IMR-90 (cell line): ENCODE measurements around the gene ZDHHC21. TPM values are rescaled to one million over a fixed set of nuclear protein-coding genes. Genes with fewer than 3 reads are reported as not detected.

Experiments used
- ATAC-seq: fragments of 200-7000 bp; cut with Tn5 transposase; 2 replicates; pipeline ENCODE4 v1.9.1; 2020; ENCODE audit warnings: low read depth, mild to moderate bottlenecking, moderate library complexity
- BruUV-seq: library from RNA; stranded (reverse); fragments of 400-500 nt; replicated peaks from 2 replicates; lab custom pipeline; 2021; lab: Mats Ljungman, UMichigan
- CTCF ChIA-PET: fragments of 300-600 bp; formaldehyde crosslinking; extraction: SDS; loops from one replicate; lab custom pipeline; 2021; ENCODE audit warnings: antibody characterized with exemption; lab: Yijun Ruan, JAX
- POLR2A ChIA-PET: fragments of 300-600 bp; sonication (Branson Sonifier 250); formaldehyde crosslinking; loops from one replicate; lab custom pipeline; 2022; ENCODE audit warnings: antibody characterized with exemption; ENCODE audit not compliant: unreplicated experiment; lab: Charles Lee
- DNase-seq: peaks from one replicate; pipeline ENCODE4 v3.0.0; 2013
- H2AFZ ChIP-seq: replicated peaks from 2 replicates; pipeline ENCODE3; 2013; ENCODE audit warnings: low read length, mild to moderate bottlenecking; ENCODE audit not compliant: poor library complexity
- H2AK5ac ChIP-seq: 2 replicates; pipeline ENCODE4 v1.6.1; 2013; ENCODE audit warnings: low read depth, low read length, inconsistent platforms
- H2AK9ac ChIP-seq: replicated peaks from 2 replicates; pipeline ENCODE3; 2013; ENCODE audit warnings: mild to moderate bottlenecking, low read depth, low read length, moderate library complexity; ENCODE audit not compliant: poor library complexity
- H2BK120ac ChIP-seq: 2 replicates; pipeline ENCODE4 v1.6.1; 2013; ENCODE audit warnings: low read depth, low read length, inconsistent platforms
- H2BK15ac ChIP-seq: 3 replicates; pipeline ENCODE4 v1.6.1; 2013; ENCODE audit warnings: low read depth, low read length, inconsistent platforms
- H2BK20ac ChIP-seq: 2 replicates; pipeline ENCODE4 v1.6.1; 2013; ENCODE audit warnings: low read depth, mild to moderate bottlenecking, inconsistent platforms, low read length, moderate library complexity
- H2BK5ac ChIP-seq: 2 replicates; pipeline ENCODE4 v1.6.1; 2013; ENCODE audit warnings: mild to moderate bottlenecking, low read depth, low read length, inconsistent platforms; ENCODE audit not compliant: poor library complexity, severe bottlenecking
- H3K14ac ChIP-seq: replicated peaks from 2 replicates; pipeline ENCODE4 v1.6.1; 2013; ENCODE audit warnings: low read depth, low read length, inconsistent platforms
- H3K18ac ChIP-seq: 2 replicates; pipeline ENCODE4 v1.6.1; 2013; ENCODE audit warnings: low read depth, low read length, control low read depth
- H3K23ac ChIP-seq: 2 replicates; pipeline ENCODE4 v1.6.1; 2013; ENCODE audit warnings: low read depth, low read length, inconsistent platforms
- H3K27ac ChIP-seq: 2 replicates; pipeline ENCODE4 v1.5.1; 2013; ENCODE audit warnings: mild to moderate bottlenecking, control low read depth, low read length; ENCODE audit not compliant: insufficient read depth
- H3K27me3 ChIP-seq: 2 replicates; pipeline ENCODE4 v1.6.1; 2013; ENCODE audit warnings: low read length; ENCODE audit not compliant: control insufficient read depth, insufficient read depth
- H3K36me3 ChIP-seq: 2 replicates; pipeline ENCODE4 v1.6.1; 2013; ENCODE audit warnings: low read length, mixed read lengths; ENCODE audit not compliant: control insufficient read depth, insufficient read depth
- H3K4ac ChIP-seq: 2 replicates; pipeline ENCODE4 v1.6.1; 2013; ENCODE audit warnings: low read depth, low read length, inconsistent platforms
- H3K4me1 ChIP-seq: 2 replicates; pipeline ENCODE4 v1.6.1; 2013; ENCODE audit warnings: low read length, mixed read lengths; ENCODE audit not compliant: control insufficient read depth, insufficient read depth
- H3K4me2 ChIP-seq: 2 replicates; pipeline ENCODE4 v1.6.1; 2013; ENCODE audit warnings: low read depth, mild to moderate bottlenecking, control low read depth, low read length, moderate library complexity
- H3K4me3 ChIP-seq: 2 replicates; pipeline ENCODE4 v1.5.1; 2013; ENCODE audit warnings: low read depth, mild to moderate bottlenecking, control low read depth, low read length, moderate library complexity; ENCODE audit not compliant: insufficient read depth
- H3K56ac ChIP-seq: 2 replicates; pipeline ENCODE4 v1.6.1; 2013; ENCODE audit warnings: low read length, inconsistent platforms; ENCODE audit not compliant: insufficient read depth; ENCODE audit errors: extremely low read depth
- H3K79me1 ChIP-seq, 2 experiments: 2 replicates each; pipeline ENCODE4 v1.6.1; 2013; ENCODE audit warnings: low read length in 2 of 2, inconsistent platforms in 1 of 2, low read depth in 1 of 2
- H3K9ac ChIP-seq: 2 replicates; pipeline ENCODE4 v1.6.1; 2013; ENCODE audit warnings: low read depth, low read length, control low read depth
- H3K9me1 ChIP-seq: 2 replicates; pipeline ENCODE4 v1.6.1; 2013; ENCODE audit warnings: low read length, inconsistent platforms; ENCODE audit not compliant: insufficient read depth
- H3K9me3 ChIP-seq: 2 replicates; pipeline ENCODE4 v1.6.1; 2013; ENCODE audit warnings: low read length; ENCODE audit not compliant: control insufficient read depth, insufficient read depth
- H4K20me1 ChIP-seq: 2 replicates; pipeline ENCODE4 v1.6.1; 2013; ENCODE audit warnings: low read length, inconsistent platforms; ENCODE audit not compliant: insufficient read depth
- H4K5ac ChIP-seq: 2 replicates; pipeline ENCODE4 v1.6.1; 2013; ENCODE audit warnings: mild to moderate bottlenecking, low read depth, low read length, control low read depth
- H4K8ac ChIP-seq, 2 experiments: 2 replicates each; pipeline ENCODE4 v1.6.1; 2013; ENCODE audit warnings: low read depth in 2 of 2, low read length in 2 of 2, control low read depth in 1 of 2, inconsistent platforms in 1 of 2
- H4K91ac ChIP-seq: 2 replicates; pipeline ENCODE4 v1.6.1; 2013; ENCODE audit warnings: low read depth, low read length, inconsistent platforms; ENCODE audit not compliant: insufficient read depth
- CEBPB ChIP-seq: IDR thresholded peaks from 2 replicates; pipeline ENCODE4 v1.6.1; 2012; ENCODE audit warnings: low read depth, low read length, improper control_type of control experiment
- CHD1 ChIP-seq: IDR thresholded peaks from 2 replicates; pipeline ENCODE4 v1.6.1; 2012; ENCODE audit warnings: low read depth, low read length, improper control_type of control experiment
- MAFK ChIP-seq: IDR thresholded peaks from 2 replicates; pipeline ENCODE4 v1.6.1; 2012; ENCODE audit warnings: low read depth, low read length, improper control_type of control experiment
- MAZ ChIP-seq: IDR thresholded peaks from 2 replicates; pipeline ENCODE4 v1.6.1; 2012; ENCODE audit warnings: low read depth, mild to moderate bottlenecking, low read length, improper control_type of control experiment, moderate library complexity, borderline replicate concordance
- MXI1 ChIP-seq: IDR thresholded peaks from 2 replicates; pipeline ENCODE4 v1.6.1; 2012; ENCODE audit warnings: low read depth, mild to moderate bottlenecking, low read length, moderate library complexity, borderline replicate concordance
- NFE2L2 ChIP-seq: fragments of 150-350 bp; IDR thresholded peaks from 2 replicates; pipeline ENCODE4 v1.6.1; 2016; ENCODE audit warnings: low read depth, mild to moderate bottlenecking, low read length
- POLR2A ChIP-seq: IDR thresholded peaks from 2 replicates; pipeline ENCODE4 v1.6.1; 2012; ENCODE audit warnings: mild to moderate bottlenecking, low read depth, low read length
- RAD21 ChIP-seq: IDR thresholded peaks from 2 replicates; pipeline ENCODE4 v1.6.1; 2012; ENCODE audit warnings: low read length, improper control_type of control experiment
- RCOR1 ChIP-seq: IDR thresholded peaks from 2 replicates; pipeline ENCODE4 v1.6.1; 2012; ENCODE audit warnings: mild to moderate bottlenecking, low read length, improper control_type of control experiment; ENCODE audit not compliant: insufficient replicate concordance
- RFX5 ChIP-seq: IDR thresholded peaks from 2 replicates; pipeline ENCODE4 v1.8.0; 2012; ENCODE audit warnings: low read depth, mild to moderate bottlenecking, low read length, moderate library complexity
- SMC3 ChIP-seq: fragments of 150-350 bp; IDR thresholded peaks from 2 replicates; pipeline ENCODE4 v1.6.1; 2016; ENCODE audit warnings: low read depth, mild to moderate bottlenecking, antibody characterized with exemption, low read length, moderate library complexity
- WGBS, 2 experiments: methylation state at CpG; one replicate each; pipeline versions ENCODE4 v1.1.5 to v1.1.7; 2013; ENCODE audit warnings: missing lambda C conversion rate in 2 of 2; ENCODE audit not compliant: insufficient read length in 1 of 2; ENCODE audit errors: extremely low coverage in 2 of 2; 5-methylcytosine and 5-hydroxymethylcytosine counted together
- dilution Hi-C: fragments of 300-500 bp; cut with HindIII; formaldehyde crosslinking; loops from one replicate; pipeline ENCODE4 v1.14.3; 2018; ENCODE audit warnings: low sequenced_read_pairs; ENCODE audit not compliant: unreplicated experiment
- in situ Hi-C: fragments of 300-500 bp; cut with MboI; formaldehyde crosslinking; loops from 3 replicates; pipeline ENCODE4 v1.14.3; 2019; ENCODE audit warnings: low sequenced_read_pairs, inconsistent platforms, mixed read lengths
- intact Hi-C: fragments of 100-400 bp; cut with micrococcal nuclease; formaldehyde crosslinking; loops from 2 replicates; pipeline ENCODE4 v1.10.0; 2022
- polyA plus RNA-seq, 3 experiments: library from polyadenylated mRNA; depleted of rRNA; stranded (reverse); fragments of >200 nt; gene quantifications; 2 replicates each; pipeline ENCODE4 v1.2.3, GENCODE V29; 2012; ENCODE audit warnings: low replicate concordance in 1 of 3
- total RNA-seq: library from RNA; depleted of rRNA; stranded (reverse); fragments of >200 nt; gene quantifications from 2 replicates; pipeline ENCODE4 v1.2.3, GENCODE V29; 2012
- TF ChIP-seq, protein P1 (sequence below): fragments of 150-350 bp; IDR thresholded peaks from 2 replicates; pipeline ENCODE4 v1.6.1; 2017; ENCODE audit warnings: mild to moderate bottlenecking, antibody characterized with exemption, low read length, low read depth
- TF ChIP-seq, protein P2 (sequence below): fragments of 150-350 bp; IDR thresholded peaks from 2 replicates; pipeline ENCODE4 v1.6.1; 2016; ENCODE audit warnings: low read depth, mild to moderate bottlenecking, low read length, moderate library complexity, borderline replicate concordance
- TF ChIP-seq, protein P3 (sequence below): conservative IDR thresholded peaks from 2 replicates; pipeline ENCODE4 v1.5.1; 2012; ENCODE audit warnings: mild to moderate bottlenecking, low read depth, low read length, improper control_type of control experiment

The ZDHHC21 gene
- total and polyA plus RNA-seq, 2 of the 4 experiments (the other 2 are of a cell fraction), result 2.8 to 4.5 TPM

DNA sequence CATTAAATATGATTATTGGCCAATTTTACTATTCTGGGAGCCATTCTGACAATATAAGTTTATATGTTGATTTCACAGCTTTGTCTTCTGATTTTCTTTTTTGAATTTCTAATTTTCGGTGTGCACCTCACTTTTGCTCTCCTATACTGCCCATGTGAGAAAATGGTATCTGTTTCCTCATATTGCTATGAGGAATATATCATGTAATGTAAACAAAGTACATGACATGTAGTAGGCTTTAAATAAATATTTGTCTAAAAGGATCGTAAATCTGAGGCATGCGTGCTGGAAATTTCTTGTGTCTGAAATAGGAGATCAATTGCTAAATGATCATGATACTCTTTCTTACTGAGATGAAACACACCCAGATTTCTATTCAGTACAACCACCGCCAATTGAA, 119.9 kb downstream of the ZDHHC21 start:
- no peaks in the 10 kb centered on the region for H3K79me1 ChIP-seq
- CTCF ChIA-PET, result no interaction called here

More for the DNA sequence above, 119.9 kb downstream of the ZDHHC21 start:
- Histone ChIP-seq H3K4me3 (no peak overlapping the region), H3K9me1 (no peaks in the 10 kb centered on the region), H2BK120ac (no peak overlapping the region), H4K5ac (no peak overlapping the region), H2AK9ac (no peak overlapping the region), H4K8ac (no peak overlapping the region), H4K20me1 (no peaks in the 10 kb centered on the region), H3K4me1 (no peaks in the 10 kb centered on the region), H2BK5ac (no peak overlapping the region), H3K23ac (no peak overlapping the region), H3K18ac (no peak overlapping the region), H3K9me3 (no peaks in the 10 kb centered on the region), H3K27ac (no peak overlapping the region), H4K91ac (no peak overlapping the region), H3K27me3 (no peaks in the 10 kb centered on the region), H3K9ac (no peak overlapping the region), H2BK20ac (no peak overlapping the region), H2AK5ac (no peak overlapping the region), H2AFZ (no peak overlapping the region), H3K4ac (no peak overlapping the region), H2BK15ac (no peak overlapping the region), H3K4me2 (no peak overlapping the region), H3K36me3 (no peaks in the 10 kb centered on the region), H3K56ac (no peak overlapping the region), H3K14ac (no peak overlapping the region)
- no CpG with 5 or more reads among the region's 4 CpGs for WGBS, 2 experiments
- in situ Hi-C loops, result no loop called here
- no TSS peak for BruUV-seq
- dilution Hi-C loops, result no loop called here
- ATAC-seq (no peak), DNase-seq (no peak)
- TF ChIP-seq CEBPB, result no peak
- TF ChIP-seq SMC3, result no peak
- no peak for TF ChIP-seq CHD1
- TF ChIP-seq MAFK, result no peak
- TF ChIP-seq, protein P1, sequence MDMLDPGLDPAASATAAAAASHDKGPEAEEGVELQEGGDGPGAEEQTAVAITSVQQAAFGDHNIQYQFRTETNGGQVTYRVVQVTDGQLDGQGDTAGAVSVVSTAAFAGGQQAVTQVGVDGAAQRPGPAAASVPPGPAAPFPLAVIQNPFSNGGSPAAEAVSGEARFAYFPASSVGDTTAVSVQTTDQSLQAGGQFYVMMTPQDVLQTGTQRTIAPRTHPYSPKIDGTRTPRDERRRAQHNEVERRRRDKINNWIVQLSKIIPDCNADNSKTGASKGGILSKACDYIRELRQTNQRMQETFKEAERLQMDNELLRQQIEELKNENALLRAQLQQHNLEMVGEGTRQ, result no peak
- TF ChIP-seq RFX5, result no peak
- no peak for TF ChIP-seq RAD21
- TF ChIP-seq NFE2L2, result no peak
- no peak for TF ChIP-seq MAZ
- TF ChIP-seq, protein P2, sequence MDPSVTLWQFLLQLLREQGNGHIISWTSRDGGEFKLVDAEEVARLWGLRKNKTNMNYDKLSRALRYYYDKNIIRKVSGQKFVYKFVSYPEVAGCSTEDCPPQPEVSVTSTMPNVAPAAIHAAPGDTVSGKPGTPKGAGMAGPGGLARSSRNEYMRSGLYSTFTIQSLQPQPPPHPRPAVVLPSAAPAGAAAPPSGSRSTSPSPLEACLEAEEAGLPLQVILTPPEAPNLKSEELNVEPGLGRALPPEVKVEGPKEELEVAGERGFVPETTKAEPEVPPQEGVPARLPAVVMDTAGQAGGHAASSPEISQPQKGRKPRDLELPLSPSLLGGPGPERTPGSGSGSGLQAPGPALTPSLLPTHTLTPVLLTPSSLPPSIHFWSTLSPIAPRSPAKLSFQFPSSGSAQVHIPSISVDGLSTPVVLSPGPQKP, result no peak
- TF ChIP-seq, protein P3, sequence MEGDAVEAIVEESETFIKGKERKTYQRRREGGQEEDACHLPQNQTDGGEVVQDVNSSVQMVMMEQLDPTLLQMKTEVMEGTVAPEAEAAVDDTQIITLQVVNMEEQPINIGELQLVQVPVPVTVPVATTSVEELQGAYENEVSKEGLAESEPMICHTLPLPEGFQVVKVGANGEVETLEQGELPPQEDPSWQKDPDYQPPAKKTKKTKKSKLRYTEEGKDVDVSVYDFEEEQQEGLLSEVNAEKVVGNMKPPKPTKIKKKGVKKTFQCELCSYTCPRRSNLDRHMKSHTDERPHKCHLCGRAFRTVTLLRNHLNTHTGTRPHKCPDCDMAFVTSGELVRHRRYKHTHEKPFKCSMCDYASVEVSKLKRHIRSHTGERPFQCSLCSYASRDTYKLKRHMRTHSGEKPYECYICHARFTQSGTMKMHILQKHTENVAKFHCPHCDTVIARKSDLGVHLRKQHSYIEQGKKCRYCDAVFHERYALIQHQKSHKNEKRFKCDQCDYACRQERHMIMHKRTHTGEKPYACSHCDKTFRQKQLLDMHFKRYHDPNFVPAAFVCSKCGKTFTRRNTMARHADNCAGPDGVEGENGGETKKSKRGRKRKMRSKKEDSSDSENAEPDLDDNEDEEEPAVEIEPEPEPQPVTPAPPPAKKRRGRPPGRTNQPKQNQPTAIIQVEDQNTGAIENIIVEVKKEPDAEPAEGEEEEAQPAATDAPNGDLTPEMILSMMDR, result no peak
- TF ChIP-seq RCOR1, result no peak
- no peak for TF ChIP-seq POLR2A
- no peak for TF ChIP-seq MXI1
- intact Hi-C loops, result no loop called here
- POLR2A ChIA-PET, result no interaction called here
